ENCODE measurements around the gene CEACAM4. TPM values are rescaled to one million over a fixed set of nuclear protein-coding genes. Genes with fewer than 3 reads are reported as not detected.

CEACAM4 gene
- total RNA-seq (not detected in 2 replicates), polyA plus RNA-seq (not detected in 2 replicates), polyA minus RNA-seq (ENCODE audit: low replicate concordance) (not detected in 2 replicates)
- polyA plus RNA-seq (2012): not detected in 2 replicates

DNA sequence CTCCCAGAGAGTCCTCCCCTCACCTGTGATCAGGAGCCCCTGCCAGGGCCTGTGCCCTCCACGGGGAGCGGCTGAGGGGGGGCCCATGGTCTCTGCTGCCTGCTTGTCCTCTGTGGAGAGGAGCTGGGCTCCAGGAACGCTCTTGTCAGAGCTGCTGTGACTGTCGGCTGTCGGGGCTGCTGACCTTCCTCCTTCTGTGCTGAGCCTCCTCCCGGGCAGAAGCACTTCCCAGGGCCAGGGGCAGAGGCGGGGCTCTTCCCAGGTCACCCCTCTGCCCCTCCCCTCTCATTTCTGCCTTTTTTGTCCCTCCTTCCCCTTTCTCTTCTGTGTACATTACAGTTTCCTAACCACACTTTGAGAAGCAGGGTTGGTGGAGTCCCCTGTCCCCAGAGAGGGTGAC, at the start of gene CEACAM4:
CEACAM4 (minus strand) TSS at position 198 of the 400 bp plus-strand sequence; CDS start at position 87, 111 bp downstream.
- TF ChIP-seq EZH2 (IDR thresholded peaks at IDR 0.05; ENCODE audit: low read length, missing control alignments) (no peak), CTCF (conservative IDR thresholded peaks at IDR 0.05 in 1 of 2, IDR thresholded peaks at IDR 0.05 in 1 of 2; ENCODE audit: low read depth in 1 of 2, low read length in 2 of 2) (no peak)
- Histone ChIP-seq H3K36me3 (ENCODE audit: control insufficient read depth, insufficient read depth, low read length) (no peaks in the 10 kb centered on the region), H3K4me3 (replicated peaks in 1 of 4; ENCODE audit: control extremely low read depth in 1 of 4, insufficient read depth in 1 of 4, low read depth in 3 of 4, low read length in 4 of 4) (no peak within 1 kb of the TSS), H3K4me2 (ENCODE audit: extremely low read depth, insufficient read depth, low read length) (no peak within 1 kb of the TSS), H3K79me2 (ENCODE audit: control insufficient read depth, insufficient read depth, low read length) (no peaks in the 10 kb centered on the region), H4K20me1 (ENCODE audit: control insufficient read depth, extremely low read depth, insufficient read depth, low read length) (no peaks in the 10 kb centered on the region), H3K9me3 (ENCODE audit: control insufficient read depth, insufficient read depth, low read depth, low read length) (no peaks in the 10 kb centered on the region), H2AFZ (ENCODE audit: low read length) (no peak within 1 kb of the TSS), H3K4me1 (ENCODE audit: control insufficient read depth, extremely low read depth, insufficient read depth, low read length) (no peaks in the 10 kb centered on the region), H3K27ac (ENCODE audit: insufficient read depth, low read length) (no peak within 1 kb of the TSS), H3K27me3 (ENCODE audit: control insufficient read depth, insufficient read depth, low read length) (no peaks in the 10 kb centered on the region), H3K9ac (ENCODE audit: insufficient read depth, low read length) (no peak within 1 kb of the TSS)
- no peak for DNase-seq (ENCODE audit: low read depth in 2 of 2)

DNA sequence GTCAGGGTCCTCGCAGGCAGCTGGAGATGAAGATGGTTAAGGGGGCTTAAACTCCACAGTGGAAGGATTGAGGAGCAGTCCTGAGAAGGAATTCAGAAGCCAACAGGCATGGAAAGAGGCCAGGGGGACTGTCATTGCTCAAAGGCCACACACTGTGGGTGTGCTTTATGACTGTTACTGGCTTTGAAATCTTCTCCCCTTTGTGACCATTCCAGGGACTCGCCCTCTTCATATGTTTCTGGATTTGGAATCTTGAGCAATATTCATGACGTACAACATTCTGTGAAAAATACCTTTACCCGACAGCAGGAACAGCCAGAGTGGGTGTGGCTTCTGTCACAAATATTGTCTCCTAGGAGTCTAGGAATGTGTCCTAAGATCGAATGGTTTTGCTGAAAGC, 44.6 kb upstream of the CEACAM4 start:
- H3K4me2 ChIP-seq (ENCODE audit: extremely low read depth, insufficient read depth, low read length): no peak overlapping the region
- no peak for DNase-seq (ENCODE audit: low read depth in 2 of 2)
- H4K20me1 ChIP-seq (ENCODE audit: control insufficient read depth, extremely low read depth, insufficient read depth, low read length): no peaks in the 10 kb centered on the region
- H3K79me2 ChIP-seq (ENCODE audit: control insufficient read depth, insufficient read depth, low read length): no peaks in the 10 kb centered on the region
- no peaks in the 10 kb centered on the region for H3K4me1 ChIP-seq (ENCODE audit: control insufficient read depth, extremely low read depth, insufficient read depth, low read length)
- no peaks in the 10 kb centered on the region for H3K36me3 ChIP-seq (ENCODE audit: control insufficient read depth, insufficient read depth, low read length)
- TF ChIP-seq EZH2 (IDR thresholded peaks at IDR 0.05; ENCODE audit: low read length, missing control alignments) (no peak), CTCF (conservative IDR thresholded peaks at IDR 0.05 in 1 of 2, IDR thresholded peaks at IDR 0.05 in 1 of 2; ENCODE audit: low read depth in 1 of 2, low read length in 2 of 2) (no peak)
- H2AFZ ChIP-seq (ENCODE audit: low read length): no peak overlapping the region
- H3K9me3 ChIP-seq (ENCODE audit: control insufficient read depth, insufficient read depth, low read depth, low read length): no peaks in the 10 kb centered on the region
- H3K27ac ChIP-seq (ENCODE audit: insufficient read depth, low read length): no peak overlapping the region
- no peaks in the 10 kb centered on the region for H3K27me3 ChIP-seq (ENCODE audit: control insufficient read depth, insufficient read depth, low read length)
- H3K4me3 ChIP-seq (replicated peaks in 1 of 4; ENCODE audit: control extremely low read depth in 1 of 4, insufficient read depth in 1 of 4, low read depth in 3 of 4, low read length in 4 of 4): no peak overlapping the region
- no peak overlapping the region for H3K9ac ChIP-seq (ENCODE audit: insufficient read depth, low read length)

DNA sequence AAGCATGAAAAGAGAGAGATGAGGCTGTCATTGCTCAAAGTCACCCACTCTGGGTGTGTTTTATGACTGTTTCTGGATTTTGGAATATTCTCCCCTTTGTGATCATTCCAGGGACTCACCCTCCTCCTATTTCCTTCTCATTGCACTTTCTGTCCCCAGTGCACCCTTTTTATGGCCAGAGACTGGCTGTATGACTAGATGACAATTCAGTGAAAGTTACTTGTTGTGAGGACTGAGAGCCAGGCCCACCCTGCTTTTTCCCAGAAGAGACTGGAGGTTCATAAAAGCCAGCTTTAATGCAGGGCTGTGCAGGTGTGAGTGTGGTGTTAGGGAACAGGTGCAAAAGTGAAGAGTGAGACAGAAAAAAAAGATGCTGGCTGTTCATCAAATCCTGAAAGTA, 43.9 kb upstream of the CEACAM4 start:
- Histone ChIP-seq H3K4me3 (replicated peaks in 1 of 4; ENCODE audit: control extremely low read depth in 1 of 4, insufficient read depth in 1 of 4, low read depth in 3 of 4, low read length in 4 of 4) (no peak overlapping the region), H3K4me1 (ENCODE audit: control insufficient read depth, extremely low read depth, insufficient read depth, low read length) (no peaks in the 10 kb centered on the region), H3K79me2 (ENCODE audit: control insufficient read depth, insufficient read depth, low read length) (no peaks in the 10 kb centered on the region), H3K9ac (ENCODE audit: insufficient read depth, low read length) (no peak overlapping the region), H3K4me2 (ENCODE audit: extremely low read depth, insufficient read depth, low read length) (no peak overlapping the region), H3K36me3 (ENCODE audit: control insufficient read depth, insufficient read depth, low read length) (no peaks in the 10 kb centered on the region), H3K9me3 (ENCODE audit: control insufficient read depth, insufficient read depth, low read depth, low read length) (no peaks in the 10 kb centered on the region), H3K27me3 (ENCODE audit: control insufficient read depth, insufficient read depth, low read length) (no peaks in the 10 kb centered on the region), H4K20me1 (ENCODE audit: control insufficient read depth, extremely low read depth, insufficient read depth, low read length) (no peaks in the 10 kb centered on the region), H3K27ac (ENCODE audit: insufficient read depth, low read length) (no peak overlapping the region), H2AFZ (ENCODE audit: low read length) (no peak overlapping the region)
- TF ChIP-seq CTCF (conservative IDR thresholded peaks at IDR 0.05 in 1 of 2, IDR thresholded peaks at IDR 0.05 in 1 of 2; ENCODE audit: low read depth in 1 of 2, low read length in 2 of 2): no peak
- TF ChIP-seq EZH2 (IDR thresholded peaks at IDR 0.05; ENCODE audit: low read length, missing control alignments): no peak
- no peak for DNase-seq (ENCODE audit: low read depth in 2 of 2)
